ENCODE results near the gene GAPDHS. TPM values are rescaled to one million over a fixed set of nuclear protein-coding genes. Genes with fewer than 3 reads are reported as not detected.

The GAPDHS gene
- total RNA-seq, 6 experiments from 2014 or later = not detected

DNA sequence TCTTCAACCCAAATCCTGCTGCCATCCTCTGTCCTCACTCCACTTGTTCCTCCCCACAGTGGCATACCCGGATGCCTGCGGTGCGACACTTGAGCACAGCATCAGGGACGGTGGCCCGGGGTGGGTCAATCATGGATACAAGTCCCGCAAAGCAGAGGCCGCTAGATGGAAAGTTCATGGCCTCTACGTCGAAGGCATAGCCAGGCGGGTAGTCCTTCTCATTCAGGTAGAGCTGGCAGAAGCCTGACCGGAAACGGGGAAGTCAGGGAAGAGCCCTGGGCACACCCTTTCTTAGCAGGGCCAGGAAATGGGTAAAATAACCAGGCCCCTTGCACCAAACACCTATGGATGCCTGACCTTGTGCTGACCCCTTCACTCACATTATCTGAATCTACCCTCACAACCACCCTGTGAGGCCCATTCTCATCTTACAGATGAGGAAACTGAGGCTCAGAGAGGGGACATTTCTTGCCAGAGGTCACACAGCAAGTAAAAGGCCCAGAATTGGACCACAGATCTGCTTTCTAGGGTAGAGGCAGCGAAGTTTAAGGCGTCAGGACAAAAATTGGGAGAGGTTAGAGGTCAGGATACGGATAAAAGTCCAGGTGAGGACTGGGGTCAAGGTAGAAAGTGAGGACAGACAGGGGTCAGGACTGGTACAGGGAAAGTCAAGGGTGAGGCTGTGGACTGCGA lies 23.7 kb downstream of the GAPDHS start:
- Mint-ChIP-seq H3K4me1 (ENCODE audit: low read depth) (no peaks in the 10 kb centered on the region), H3K9me3 (no peaks in the 10 kb centered on the region), H3K4me3 (no peak overlapping the region), H3K27ac (no peak overlapping the region), H3K27me3 (ENCODE audit: insufficient read depth) (peaks cover 40% of the 10 kb centered on the region), H3K36me3 (ENCODE audit: low read depth) (no peaks in the 10 kb centered on the region)
- TF ChIP-seq, protein P1, sequence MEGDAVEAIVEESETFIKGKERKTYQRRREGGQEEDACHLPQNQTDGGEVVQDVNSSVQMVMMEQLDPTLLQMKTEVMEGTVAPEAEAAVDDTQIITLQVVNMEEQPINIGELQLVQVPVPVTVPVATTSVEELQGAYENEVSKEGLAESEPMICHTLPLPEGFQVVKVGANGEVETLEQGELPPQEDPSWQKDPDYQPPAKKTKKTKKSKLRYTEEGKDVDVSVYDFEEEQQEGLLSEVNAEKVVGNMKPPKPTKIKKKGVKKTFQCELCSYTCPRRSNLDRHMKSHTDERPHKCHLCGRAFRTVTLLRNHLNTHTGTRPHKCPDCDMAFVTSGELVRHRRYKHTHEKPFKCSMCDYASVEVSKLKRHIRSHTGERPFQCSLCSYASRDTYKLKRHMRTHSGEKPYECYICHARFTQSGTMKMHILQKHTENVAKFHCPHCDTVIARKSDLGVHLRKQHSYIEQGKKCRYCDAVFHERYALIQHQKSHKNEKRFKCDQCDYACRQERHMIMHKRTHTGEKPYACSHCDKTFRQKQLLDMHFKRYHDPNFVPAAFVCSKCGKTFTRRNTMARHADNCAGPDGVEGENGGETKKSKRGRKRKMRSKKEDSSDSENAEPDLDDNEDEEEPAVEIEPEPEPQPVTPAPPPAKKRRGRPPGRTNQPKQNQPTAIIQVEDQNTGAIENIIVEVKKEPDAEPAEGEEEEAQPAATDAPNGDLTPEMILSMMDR (IDR thresholded peaks at IDR 0.05) = no peak
- DNase-seq = no peak

DNA sequence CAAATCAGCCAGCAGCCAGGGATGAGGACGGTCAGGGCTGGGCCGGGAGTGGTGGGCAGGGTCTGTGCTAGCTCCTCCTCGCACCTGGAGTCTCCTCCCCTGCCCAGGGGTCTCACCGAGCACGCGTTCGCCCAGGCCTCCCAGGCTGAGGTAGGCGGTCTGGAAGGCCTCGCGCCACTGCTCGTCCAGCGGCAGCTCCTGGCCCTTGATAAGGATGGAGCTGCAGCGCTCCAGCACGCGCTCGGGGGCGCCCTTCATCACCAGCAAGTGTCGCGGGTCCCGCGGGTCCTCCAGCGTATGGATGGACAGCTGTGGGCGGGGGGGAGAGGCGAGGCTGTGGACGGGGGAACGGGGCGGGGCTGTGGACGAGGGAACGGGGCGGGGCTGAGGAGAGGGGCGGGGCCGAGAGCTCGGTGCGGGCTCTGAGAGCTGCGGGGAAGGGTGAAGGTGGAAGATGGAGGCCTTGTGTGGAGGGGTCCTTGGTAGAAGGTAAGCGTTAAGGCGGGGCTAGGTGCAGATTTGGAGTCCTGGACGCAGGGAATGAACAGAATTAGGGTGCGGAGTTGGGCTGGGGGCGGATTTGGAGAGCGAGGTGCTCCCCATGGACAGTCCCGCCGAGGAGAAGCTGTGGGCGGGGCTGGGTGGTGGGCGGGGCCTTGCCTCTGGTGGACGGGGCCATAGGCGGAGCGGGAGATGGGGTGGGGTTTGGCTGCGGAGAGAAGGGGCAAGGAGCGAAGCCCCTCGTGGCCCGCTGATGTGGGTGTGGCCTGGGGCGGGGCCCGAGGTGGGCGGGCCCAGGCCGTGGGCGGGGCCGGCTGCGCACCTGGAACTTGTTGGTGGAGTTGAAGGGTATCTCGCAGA lies 24.5 kb downstream of the GAPDHS start:
- Mint-ChIP-seq H3K27ac (no peak overlapping the region), H3K4me3 (no peak overlapping the region; the same call in 1 of the 2 replicates), H3K27me3 (ENCODE audit: insufficient read depth) (peaks cover 43% of the 10 kb centered on the region), H3K36me3 (ENCODE audit: low read depth) (no peaks in the 10 kb centered on the region), H3K4me1 (ENCODE audit: low read depth) (no peaks in the 10 kb centered on the region), H3K9me3 (no peaks in the 10 kb centered on the region)
- TF ChIP-seq, protein P1 (IDR thresholded peaks at IDR 0.05) = no peak
- DNase-seq = no peak

DNA sequence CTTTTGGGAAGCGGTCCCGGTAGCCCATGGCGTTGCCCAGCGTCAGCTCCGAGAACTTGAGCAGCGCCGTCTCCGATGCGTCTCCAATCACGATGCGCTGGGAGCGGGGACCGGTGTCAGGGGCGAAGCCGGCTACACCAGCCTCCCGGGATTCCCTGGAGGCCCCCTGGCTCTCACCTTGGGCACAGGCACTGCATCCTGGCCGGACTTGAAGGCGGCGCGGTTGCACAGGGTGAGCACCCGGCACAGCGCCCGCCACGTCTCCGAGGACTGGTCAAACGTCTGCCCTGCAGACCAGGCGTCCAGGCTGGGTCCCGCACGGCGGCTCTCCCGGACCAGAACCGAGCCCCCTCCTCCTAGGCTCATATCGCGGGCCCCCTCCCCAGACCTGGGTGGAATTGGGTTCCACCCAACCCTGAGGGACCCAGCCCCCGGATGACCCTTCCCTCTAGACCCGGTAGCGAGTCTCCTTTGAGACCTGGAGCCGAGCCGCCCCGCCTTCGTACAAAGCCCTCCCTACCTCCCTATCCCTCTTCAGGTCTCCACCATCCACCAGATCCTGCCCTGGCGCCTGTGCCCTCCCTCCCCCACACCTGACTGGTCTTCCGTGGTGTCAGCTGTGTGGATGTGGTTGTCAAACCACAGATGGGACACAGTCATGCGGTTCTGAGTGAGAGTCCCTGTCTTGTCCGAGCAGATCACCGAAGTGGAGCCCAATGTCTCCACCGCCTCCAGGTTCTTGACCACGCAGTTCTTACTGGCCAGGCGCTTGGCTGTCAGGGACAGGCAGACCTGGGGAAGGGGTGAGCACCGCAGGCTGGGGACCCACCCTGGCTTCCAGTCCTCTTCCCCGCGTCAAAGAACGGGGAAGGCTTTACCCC lies 25.4 kb downstream of the GAPDHS start:
- Mint-ChIP-seq H3K27ac (no peak overlapping the region), H3K27me3 (ENCODE audit: insufficient read depth) (peaks cover 43% of the 10 kb centered on the region), H3K4me3 (no peak overlapping the region), H3K36me3 (ENCODE audit: low read depth) (no peaks in the 10 kb centered on the region), H3K4me1 (ENCODE audit: low read depth) (no peaks in the 10 kb centered on the region), H3K9me3 (no peaks in the 10 kb centered on the region)
- TF ChIP-seq, protein P1 (IDR thresholded peaks at IDR 0.05) = no peak
- no peak for DNase-seq

DNA sequence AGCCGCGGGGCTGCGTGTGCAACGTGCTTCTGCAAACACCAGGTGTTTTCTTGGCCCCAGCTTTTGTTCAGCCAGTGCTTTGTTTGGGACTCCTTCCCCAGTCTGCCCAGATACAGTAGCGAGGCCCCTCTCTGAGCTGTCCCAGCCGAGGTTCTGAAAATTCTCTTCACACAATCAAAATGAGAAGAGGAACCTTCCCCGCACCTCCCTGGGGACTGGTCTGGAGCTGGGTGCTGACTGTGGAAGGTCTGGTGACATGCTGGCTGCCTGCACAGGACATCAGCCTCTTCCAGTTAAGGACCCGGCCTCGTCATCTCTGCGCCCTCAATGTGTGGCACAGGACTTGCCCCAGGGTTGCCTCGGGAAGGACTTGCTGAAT lies 26.0 kb downstream of the GAPDHS start:
- Mint-ChIP-seq H3K9me3 (no peaks in the 10 kb centered on the region), H3K4me3 (no peak overlapping the region), H3K27me3 (ENCODE audit: insufficient read depth) (peaks cover 41% of the 10 kb centered on the region), H3K36me3 (ENCODE audit: low read depth) (no peaks in the 10 kb centered on the region), H3K27ac (no peak overlapping the region), H3K4me1 (ENCODE audit: low read depth) (no peaks in the 10 kb centered on the region)
- no peak for DNase-seq
- TF ChIP-seq, protein P1 (IDR thresholded peaks at IDR 0.05) = no peak

DNA sequence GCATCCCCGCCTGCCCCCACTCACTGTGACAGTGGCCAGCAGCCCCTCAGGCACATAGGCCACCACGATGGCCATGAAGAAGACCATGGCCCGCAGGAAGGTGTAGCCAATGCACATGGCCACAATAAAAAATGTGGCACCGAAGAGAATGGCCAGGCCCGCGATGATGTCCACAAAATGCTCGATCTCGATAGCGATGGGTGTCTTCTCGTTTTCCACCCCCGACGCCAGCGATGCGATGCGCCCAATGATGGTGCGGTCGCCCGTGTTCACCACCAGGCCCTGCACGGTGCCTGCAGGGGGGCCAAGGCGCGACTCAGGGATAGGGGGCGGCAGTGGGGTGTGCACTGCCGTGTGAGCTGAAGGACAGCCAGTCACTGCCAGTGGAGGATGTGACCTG lies 26.5 kb downstream of the GAPDHS start:
- H3K36me3 Mint-ChIP-seq (ENCODE audit: low read depth) = no peaks in the 10 kb centered on the region
- H3K4me1 Mint-ChIP-seq (ENCODE audit: low read depth) = no peaks in the 10 kb centered on the region
- no peak overlapping the region for H3K27ac Mint-ChIP-seq
- H3K4me3 Mint-ChIP-seq = no peak overlapping the region
- TF ChIP-seq, protein P1 (IDR thresholded peaks at IDR 0.05) = no peak
- DNase-seq = no peak
- H3K9me3 Mint-ChIP-seq = no peaks in the 10 kb centered on the region
- H3K27me3 Mint-ChIP-seq (ENCODE audit: insufficient read depth) = peaks cover 46% of the 10 kb centered on the region

Measured in HFFc6 (cell line).